GM23338 (cell line): ENCODE data around the gene ACTN2. TPM values are rescaled to one million over a fixed set of nuclear protein-coding genes. Genes with fewer than 3 reads are reported as not detected.

ENCODE experiments used
- ATAC-seq: fragments of 200-7000 bp; cut with Tn5 transposase; 3 replicates; pipeline ENCODE4 v1.9.1; 2020
- DNase-seq: peaks from one replicate; pipeline ENCODE4 v3.0.0-alpha.2; 2015; ENCODE audit warnings: low spot score
- H2AFZ ChIP-seq: fragments of 200-600 bp; sonication (generic); 2 replicates; pipeline ENCODE4 v1.8.0; 2016; ENCODE audit warnings: antibody characterized with exemption, mild to moderate bottlenecking, moderate library complexity
- H3F3A ChIP-seq: fragments of 200-600 bp; sonication (generic); replicated peaks from 2 replicates; pipeline ENCODE4 v1.8.0; 2017; ENCODE audit warnings: antibody characterized with exemption, mixed run types, low read depth
- H3K27ac ChIP-seq: fragments of 200-600 bp; sonication (generic); 2 replicates; pipeline ENCODE4 v1.6.1; 2016; ENCODE audit warnings: low read depth
- H3K27me3 ChIP-seq: fragments of 200-600 bp; sonication (generic); 2 replicates; pipeline ENCODE4 v1.8.0; 2016; ENCODE audit warnings: mild to moderate bottlenecking, mixed run types, moderate library complexity; ENCODE audit not compliant: insufficient read depth
- H3K36me3 ChIP-seq: fragments of 200-600 bp; sonication (generic); 2 replicates; pipeline ENCODE4 v1.8.0; 2016; ENCODE audit warnings: mild to moderate bottlenecking; ENCODE audit not compliant: insufficient read depth
- H3K4me1 ChIP-seq: fragments of 200-600 bp; sonication (generic); 2 replicates; pipeline ENCODE4 v1.8.0; 2016; ENCODE audit warnings: mild to moderate bottlenecking, moderate library complexity; ENCODE audit not compliant: insufficient read depth
- H3K4me2 ChIP-seq: fragments of 200-600 bp; sonication (generic); 2 replicates; pipeline ENCODE4 v1.7.1; 2017; ENCODE audit warnings: mixed run types
- H3K4me3 ChIP-seq: fragments of 200-600 bp; sonication (generic); 2 replicates; pipeline ENCODE4 v1.6.1; 2016; ENCODE audit warnings: mixed run types
- H3K79me2 ChIP-seq: fragments of 200-600 bp; sonication (generic); replicated peaks from 2 replicates; pipeline ENCODE4 v1.8.0; 2017; ENCODE audit warnings: mild to moderate bottlenecking; ENCODE audit not compliant: insufficient read depth
- H3K9me2 ChIP-seq: fragments of 200-600 bp; sonication (generic); 2 replicates; pipeline ENCODE4 v1.8.0; 2017; ENCODE audit not compliant: insufficient read depth
- H4K20me1 ChIP-seq: fragments of 200-600 bp; sonication (generic); replicated peaks from 2 replicates; pipeline ENCODE4 v1.8.0; 2017; ENCODE audit warnings: mild to moderate bottlenecking; ENCODE audit not compliant: insufficient read depth
- H3K27ac Mint-ChIP-seq: 2 replicates; pipeline ENCODE4 v1.8.0; 2020; ENCODE audit warnings: inconsistent platforms, mild to moderate bottlenecking, moderate library complexity, mixed read lengths
- H3K27me3 Mint-ChIP-seq: 3 replicates; pipeline ENCODE4 v1.8.0; 2022; ENCODE audit warnings: low read depth, mild to moderate bottlenecking, moderate library complexity, mixed read lengths, inconsistent platforms; ENCODE audit not compliant: insufficient read depth, poor library complexity
- H3K36me3 Mint-ChIP-seq: 3 replicates; pipeline ENCODE4 v1.8.0; 2021; ENCODE audit warnings: low read depth, mild to moderate bottlenecking, inconsistent platforms, moderate library complexity, mixed read lengths
- H3K4me1 Mint-ChIP-seq: 3 replicates; pipeline ENCODE4 v1.8.0; 2020; ENCODE audit warnings: mild to moderate bottlenecking, inconsistent platforms, mixed read lengths
- H3K4me3 Mint-ChIP-seq: 3 replicates; pipeline ENCODE4 v1.8.0; 2021; ENCODE audit warnings: moderate library complexity, mild to moderate bottlenecking, inconsistent platforms, mixed read lengths
- H3K9me3 Mint-ChIP-seq: 3 replicates; pipeline ENCODE4 v1.8.0; 2020; ENCODE audit warnings: moderate library complexity, mild to moderate bottlenecking, inconsistent platforms, mixed read lengths
- CREB1 ChIP-seq: fragments of 250-450 bp; sonication (Bioruptor Pico); IDR thresholded peaks from 2 replicates; pipeline ENCODE4 v1.5.0; 2020; ENCODE audit warnings: low read depth, mild to moderate bottlenecking, moderate library complexity
- ETS1 ChIP-seq: IDR thresholded peaks from 2 replicates; pipeline ENCODE4 v1.6.1; 2016; ENCODE audit warnings: antibody characterized with exemption
- EZH2 ChIP-seq: fragments of 200-600 bp; sonication (generic); IDR thresholded peaks from one replicate; pipeline ENCODE4 v1.8.0; 2017; ENCODE audit warnings: antibody characterized with exemption, mild to moderate bottlenecking, low read depth; ENCODE audit not compliant: unreplicated experiment
- EZH2phosphoT487 ChIP-seq: fragments of 200-600 bp; sonication (generic); IDR thresholded peaks from one replicate; pipeline ENCODE4 v1.8.1; 2018; ENCODE audit warnings: antibody characterized with exemption; ENCODE audit not compliant: unreplicated experiment
- NANOG ChIP-seq: IDR thresholded peaks from 2 replicates; pipeline ENCODE4 v1.6.1; 2016; ENCODE audit warnings: antibody characterized with exemption, borderline replicate concordance
- POLR2AphosphoS5 ChIP-seq: IDR thresholded peaks from 2 replicates; pipeline ENCODE4 v1.6.1; 2016; ENCODE audit warnings: antibody characterized with exemption, low read depth
- STAT1 ChIP-seq: IDR thresholded peaks from one replicate; pipeline ENCODE4 v1.6.1; 2016; ENCODE audit warnings: antibody characterized with exemption; ENCODE audit not compliant: unreplicated experiment
- ZNF114 ChIP-seq: fragments of 250-450 bp; sonication (Bioruptor Pico); IDR thresholded peaks from 2 replicates; pipeline ENCODE4 v1.5.0; 2020; ENCODE audit warnings: mild to moderate bottlenecking, moderate library complexity
- ZNF331 ChIP-seq: fragments of 250-450 bp; sonication (Bioruptor Pico); IDR thresholded peaks from 2 replicates; pipeline ENCODE4 v1.5.0; 2020; ENCODE audit warnings: low read depth, mild to moderate bottlenecking, moderate library complexity
- polyA plus RNA-seq: library from polyadenylated mRNA; unstranded; fragments of >200 nt; fragmentation: Nextera tagmentation; extraction: Ambion mirVana; gene quantifications from 2 replicates; pipeline ENCODE4 v1.2.1, GENCODE V29; 2016
- total RNA-seq: library from RNA; depleted of rRNA; stranded (reverse); fragments of >200 nt; shearing (Covaris generic); gene quantifications from 2 replicates; pipeline ENCODE4 v1.2.3, GENCODE V29; 2014
- TF ChIP-seq, protein P1 (sequence below), 2 experiments: fragments of 200-600 bp in 1 of 2; sonication (generic) in 1 of 2; conservative IDR thresholded peaks; 2 replicates each; pipeline versions ENCODE4 v1.5.1 to v1.6.1; 2016 to 2017; ENCODE audit warnings: antibody characterized with exemption in 2 of 2, low read depth in 2 of 2, mild to moderate bottlenecking in 2 of 2, moderate library complexity in 1 of 2
- TF ChIP-seq, protein P2 (sequence below): fragments of 250-450 bp; sonication (Bioruptor Pico); IDR thresholded peaks from 2 replicates; pipeline ENCODE4 v1.5.0; 2020; ENCODE audit warnings: mild to moderate bottlenecking, moderate library complexity

Gene ACTN2
- total and polyA plus RNA-seq, 2 experiments from 2014 or later: 1.9 to 2.8 TPM

DNA sequence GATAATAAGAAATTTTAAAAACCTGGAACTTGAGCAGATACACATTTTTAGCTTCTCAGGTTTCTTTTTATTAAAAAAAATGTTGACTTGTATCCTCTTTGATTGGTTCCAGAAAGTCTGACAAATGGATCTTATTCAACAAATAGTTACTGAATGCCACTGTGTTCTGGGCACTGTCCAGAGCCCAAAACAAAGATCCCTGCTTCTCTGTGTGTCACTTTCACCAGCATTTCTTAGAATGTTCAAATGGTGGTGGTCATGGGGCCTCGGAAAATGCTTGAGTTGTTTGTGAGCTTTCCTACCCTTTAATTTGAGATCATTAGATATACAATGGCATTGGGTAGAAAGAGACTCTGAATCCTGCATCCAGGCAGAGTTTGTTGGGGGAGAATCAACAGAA, 19.9 kb downstream of the ACTN2 start:
- no peak for DNase-seq
- H3K27ac Mint-ChIP-seq: no peak overlapping the region
- Histone ChIP-seq H3K27me3 (no peaks in the 10 kb centered on the region), H3K36me3 (no peaks in the 10 kb centered on the region), H3K4me2 (no peak overlapping the region), H3K27ac (no peak overlapping the region), H3K4me3 (no peak overlapping the region), H3K79me2 (no peaks in the 10 kb centered on the region), H3F3A (no peaks in the 10 kb centered on the region), H3K9me2 (no peaks in the 10 kb centered on the region), H3K4me1 (0 out of 2 replicates have a peak, but pooled peaks cover 6% of the 10 kb centered on the region), H4K20me1 (peaks cover 5% of the 10 kb centered on the region; the same call in 1 of the 2 replicates), H2AFZ (no peak overlapping the region)
- H3K9me3 Mint-ChIP-seq: no peaks in the 10 kb centered on the region
- H3K27me3 Mint-ChIP-seq: no peaks in the 10 kb centered on the region
- H3K4me3 Mint-ChIP-seq: no peak overlapping the region
- TF ChIP-seq CREB1 (CRISPR knock-in tag): no peak
- TF ChIP-seq ZNF331 (CRISPR knock-in tag): no peak
- TF ChIP-seq, protein P1, sequence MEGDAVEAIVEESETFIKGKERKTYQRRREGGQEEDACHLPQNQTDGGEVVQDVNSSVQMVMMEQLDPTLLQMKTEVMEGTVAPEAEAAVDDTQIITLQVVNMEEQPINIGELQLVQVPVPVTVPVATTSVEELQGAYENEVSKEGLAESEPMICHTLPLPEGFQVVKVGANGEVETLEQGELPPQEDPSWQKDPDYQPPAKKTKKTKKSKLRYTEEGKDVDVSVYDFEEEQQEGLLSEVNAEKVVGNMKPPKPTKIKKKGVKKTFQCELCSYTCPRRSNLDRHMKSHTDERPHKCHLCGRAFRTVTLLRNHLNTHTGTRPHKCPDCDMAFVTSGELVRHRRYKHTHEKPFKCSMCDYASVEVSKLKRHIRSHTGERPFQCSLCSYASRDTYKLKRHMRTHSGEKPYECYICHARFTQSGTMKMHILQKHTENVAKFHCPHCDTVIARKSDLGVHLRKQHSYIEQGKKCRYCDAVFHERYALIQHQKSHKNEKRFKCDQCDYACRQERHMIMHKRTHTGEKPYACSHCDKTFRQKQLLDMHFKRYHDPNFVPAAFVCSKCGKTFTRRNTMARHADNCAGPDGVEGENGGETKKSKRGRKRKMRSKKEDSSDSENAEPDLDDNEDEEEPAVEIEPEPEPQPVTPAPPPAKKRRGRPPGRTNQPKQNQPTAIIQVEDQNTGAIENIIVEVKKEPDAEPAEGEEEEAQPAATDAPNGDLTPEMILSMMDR (conservative IDR thresholded peaks at IDR 0.05; ENCODE audit: low read depth in 2 of 2): no peak
- TF ChIP-seq, protein P2, sequence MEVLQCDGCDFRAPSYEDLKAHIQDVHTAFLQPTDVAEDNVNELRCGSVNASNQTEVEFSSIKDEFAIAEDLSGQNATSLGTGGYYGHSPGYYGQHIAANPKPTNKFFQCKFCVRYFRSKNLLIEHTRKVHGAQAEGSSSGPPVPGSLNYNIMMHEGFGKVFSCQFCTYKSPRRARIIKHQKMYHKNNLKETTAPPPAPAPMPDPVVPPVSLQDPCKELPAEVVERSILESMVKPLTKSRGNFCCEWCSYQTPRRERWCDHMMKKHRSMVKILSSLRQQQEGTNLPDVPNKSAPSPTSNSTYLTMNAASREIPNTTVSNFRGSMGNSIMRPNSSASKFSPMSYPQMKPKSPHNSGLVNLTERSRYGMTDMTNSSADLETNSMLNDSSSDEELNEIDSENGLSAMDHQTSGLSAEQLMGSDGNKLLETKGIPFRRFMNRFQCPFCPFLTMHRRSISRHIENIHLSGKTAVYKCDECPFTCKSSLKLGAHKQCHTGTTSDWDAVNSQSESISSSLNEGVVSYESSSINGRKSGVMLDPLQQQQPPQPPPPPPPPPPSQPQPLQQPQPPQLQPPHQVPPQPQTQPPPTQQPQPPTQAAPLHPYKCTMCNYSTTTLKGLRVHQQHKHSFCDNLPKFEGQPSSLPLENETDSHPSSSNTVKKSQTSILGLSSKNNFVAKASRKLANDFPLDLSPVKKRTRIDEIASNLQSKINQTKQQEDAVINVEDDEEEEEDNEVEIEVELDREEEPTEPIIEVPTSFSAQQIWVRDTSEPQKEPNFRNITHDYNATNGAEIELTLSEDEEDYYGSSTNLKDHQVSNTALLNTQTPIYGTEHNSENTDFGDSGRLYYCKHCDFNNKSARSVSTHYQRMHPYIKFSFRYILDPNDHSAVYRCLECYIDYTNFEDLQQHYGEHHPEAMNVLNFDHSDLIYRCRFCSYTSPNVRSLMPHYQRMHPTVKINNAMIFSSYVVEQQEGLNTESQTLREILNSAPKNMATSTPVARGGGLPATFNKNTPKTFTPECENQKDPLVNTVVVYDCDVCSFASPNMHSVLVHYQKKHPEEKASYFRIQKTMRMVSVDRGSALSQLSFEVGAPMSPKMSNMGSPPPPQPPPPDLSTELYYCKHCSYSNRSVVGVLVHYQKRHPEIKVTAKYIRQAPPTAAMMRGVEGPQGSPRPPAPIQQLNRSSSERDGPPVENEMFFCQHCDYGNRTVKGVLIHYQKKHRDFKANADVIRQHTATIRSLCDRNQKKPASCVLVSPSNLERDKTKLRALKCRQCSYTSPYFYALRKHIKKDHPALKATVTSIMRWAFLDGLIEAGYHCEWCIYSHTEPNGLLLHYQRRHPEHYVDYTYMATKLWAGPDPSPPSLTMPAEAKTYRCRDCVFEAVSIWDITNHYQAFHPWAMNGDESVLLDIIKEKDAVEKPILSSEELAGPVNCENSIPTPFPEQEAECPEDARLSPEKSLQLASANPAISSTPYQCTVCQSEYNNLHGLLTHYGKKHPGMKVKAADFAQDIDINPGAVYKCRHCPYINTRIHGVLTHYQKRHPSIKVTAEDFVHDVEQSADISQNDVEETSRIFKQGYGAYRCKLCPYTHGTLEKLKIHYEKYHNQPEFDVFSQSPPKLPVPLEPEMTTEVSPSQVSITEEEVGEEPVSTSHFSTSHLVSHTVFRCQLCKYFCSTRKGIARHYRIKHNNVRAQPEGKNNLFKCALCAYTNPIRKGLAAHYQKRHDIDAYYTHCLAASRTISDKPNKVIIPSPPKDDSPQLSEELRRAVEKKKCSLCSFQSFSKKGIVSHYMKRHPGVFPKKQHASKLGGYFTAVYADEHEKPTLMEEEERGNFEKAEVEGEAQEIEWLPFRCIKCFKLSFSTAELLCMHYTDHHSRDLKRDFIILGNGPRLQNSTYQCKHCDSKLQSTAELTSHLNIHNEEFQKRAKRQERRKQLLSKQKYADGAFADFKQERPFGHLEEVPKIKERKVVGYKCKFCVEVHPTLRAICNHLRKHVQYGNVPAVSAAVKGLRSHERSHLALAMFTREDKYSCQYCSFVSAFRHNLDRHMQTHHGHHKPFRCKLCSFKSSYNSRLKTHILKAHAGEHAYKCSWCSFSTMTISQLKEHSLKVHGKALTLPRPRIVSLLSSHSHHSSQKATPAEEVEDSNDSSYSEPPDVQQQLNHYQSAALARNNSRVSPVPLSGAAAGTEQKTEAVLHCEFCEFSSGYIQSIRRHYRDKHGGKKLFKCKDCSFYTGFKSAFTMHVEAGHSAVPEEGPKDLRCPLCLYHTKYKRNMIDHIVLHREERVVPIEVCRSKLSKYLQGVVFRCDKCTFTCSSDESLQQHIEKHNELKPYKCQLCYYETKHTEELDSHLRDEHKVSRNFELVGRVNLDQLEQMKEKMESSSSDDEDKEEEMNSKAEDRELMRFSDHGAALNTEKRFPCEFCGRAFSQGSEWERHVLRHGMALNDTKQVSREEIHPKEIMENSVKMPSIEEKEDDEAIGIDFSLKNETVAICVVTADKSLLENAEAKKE (CRISPR knock-in tag): no peak
- no peak for TF ChIP-seq NANOG
- no peak for TF ChIP-seq ETS1
- no peak for TF ChIP-seq POLR2AphosphoS5
- TF ChIP-seq EZH2: no peak
- TF ChIP-seq ZNF114: no peak
- no peak for TF ChIP-seq STAT1
- no peak for TF ChIP-seq EZH2phosphoT487
- no peak for ATAC-seq
- H3K4me1 Mint-ChIP-seq: peaks cover 14% of the 10 kb centered on the region; the same call in 2 of the 3 replicates
- no peaks in the 10 kb centered on the region for H3K36me3 Mint-ChIP-seq
